ENCODE data around the gene IDS.

The IDS gene

DNA sequence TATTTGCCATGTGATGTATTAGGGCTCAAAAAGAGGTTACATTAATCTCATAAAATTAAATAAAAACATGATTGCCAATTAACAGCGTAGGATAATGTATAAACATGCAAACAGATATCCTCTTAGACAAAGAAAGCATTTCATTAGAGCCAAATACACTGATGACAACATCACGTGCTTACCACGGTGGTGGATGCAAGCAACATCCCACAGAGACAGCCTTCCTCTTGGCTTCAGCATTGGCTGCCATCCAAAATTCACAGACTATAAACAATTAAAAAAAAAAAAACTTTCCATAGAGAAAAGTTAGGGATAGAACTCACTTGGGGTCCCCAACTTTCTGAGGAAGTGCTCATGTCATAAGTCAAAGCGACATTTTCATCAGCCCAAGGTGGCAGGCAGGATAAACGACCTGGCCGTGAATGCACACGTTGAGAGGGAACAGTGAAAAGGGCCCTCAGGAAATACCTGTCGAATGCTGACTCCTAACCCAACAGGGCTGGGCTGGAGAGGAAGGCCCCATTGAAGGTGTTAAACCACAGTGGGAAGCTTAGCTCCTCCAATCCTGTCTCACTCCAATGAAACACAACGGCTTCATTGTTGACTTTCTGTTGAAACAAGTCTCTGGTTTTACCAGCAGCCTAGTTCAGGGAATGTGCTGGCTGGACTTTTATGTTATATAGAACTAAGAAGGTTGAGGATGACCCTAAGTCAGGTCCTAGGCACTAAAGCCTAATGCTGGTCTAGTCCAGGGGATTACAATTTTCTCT, 48.4 kb downstream of the IDS start:
- DNase-seq, result no peak

GRCh38 chrX:149455934-149456333, 49.2 kb downstream of the IDS start:
- DNase-seq, result no peak

DNA sequence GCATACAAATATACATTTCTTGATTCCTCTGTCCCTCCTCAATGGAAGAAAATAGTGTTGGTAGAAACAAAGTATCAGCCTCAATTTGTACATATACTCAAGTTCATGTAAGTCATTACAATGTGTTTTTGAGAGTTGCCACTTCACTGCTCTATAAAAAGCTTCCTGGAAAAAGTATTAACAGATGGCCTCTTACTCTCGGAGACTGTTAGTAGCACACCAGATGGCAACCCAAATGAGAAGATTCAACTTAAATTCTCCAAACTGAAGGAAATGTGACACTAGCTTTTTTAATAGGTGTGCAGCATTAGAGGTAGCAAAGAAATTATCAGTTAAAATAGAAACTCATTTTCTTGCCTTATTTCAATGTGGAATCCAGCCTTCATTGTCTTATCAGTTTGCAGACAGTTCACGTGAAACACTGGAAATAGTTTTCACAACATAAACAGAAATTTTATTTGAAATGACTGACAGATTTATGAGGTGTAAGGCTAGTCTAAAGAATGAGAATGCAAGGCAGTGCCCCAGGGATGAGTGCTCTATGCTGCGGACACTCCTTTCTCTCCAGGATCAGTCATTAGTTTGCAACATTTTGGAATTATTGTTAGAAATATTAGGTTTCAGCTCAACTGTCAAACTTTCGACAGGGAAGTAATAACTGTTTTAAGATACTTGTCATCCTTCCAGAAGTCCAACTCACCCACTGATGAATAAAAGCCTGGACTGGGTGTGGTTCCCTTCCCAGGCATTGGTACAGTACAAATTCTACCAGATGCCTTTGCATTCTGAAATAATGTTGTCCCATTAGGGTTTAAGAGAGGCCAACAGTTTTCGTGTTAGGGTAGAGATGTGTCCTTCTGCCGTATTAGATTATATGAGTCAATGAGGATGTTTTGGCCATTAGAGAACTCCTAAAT, 50.9 kb downstream of the IDS start:
- no peak for DNase-seq

DNA sequence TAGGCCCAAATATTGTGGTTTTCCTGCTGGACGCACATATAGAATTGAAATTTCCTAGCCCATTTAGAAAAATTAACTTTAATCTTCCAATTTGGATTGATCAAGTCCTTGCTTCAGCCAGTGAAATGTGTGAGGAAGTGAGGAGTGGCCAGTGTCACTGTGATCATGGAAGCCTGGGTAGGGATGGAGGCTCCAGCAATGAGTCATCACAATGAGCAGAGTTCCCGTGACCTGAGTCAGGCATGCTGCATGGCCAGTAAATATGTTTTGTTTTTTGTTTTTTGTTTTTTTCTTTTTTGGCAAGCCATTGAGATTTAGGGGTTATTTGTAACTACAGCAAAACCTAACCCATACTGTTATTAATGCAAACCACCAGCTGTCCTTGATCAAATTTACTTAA, 52.1 kb downstream of the IDS start:
- peak; percentile 29 for DNase-seq

GRCh38 chrX:149433451-149433850, 71.7 kb downstream of the IDS start:
- no peak for DNase-seq

- DNase-seq, result no peak
These were observed 72.1 kb downstream of the IDS start for GRCh38 chrX:149433051-149433450.

All from fibroblast of skin of abdomen (primary cell).